Ramos (cell line): ENCODE data around the gene CDC42BPA.
"Not testable (repeated sequence)": the region's sequence is repeated elsewhere in the genome, so short reads cannot be mapped to it uniquely, and the experiment has no call there.

Experiments used
- in situ Hi-C: fragments of 300-500 bp; cut with MboI; formaldehyde crosslinking; loops from one replicate; pipeline ENCODE4 v1.14.3; 2022; ENCODE audit warnings: low sequenced_read_pairs; ENCODE audit not compliant: unreplicated experiment

CDC42BPA gene

DNA sequence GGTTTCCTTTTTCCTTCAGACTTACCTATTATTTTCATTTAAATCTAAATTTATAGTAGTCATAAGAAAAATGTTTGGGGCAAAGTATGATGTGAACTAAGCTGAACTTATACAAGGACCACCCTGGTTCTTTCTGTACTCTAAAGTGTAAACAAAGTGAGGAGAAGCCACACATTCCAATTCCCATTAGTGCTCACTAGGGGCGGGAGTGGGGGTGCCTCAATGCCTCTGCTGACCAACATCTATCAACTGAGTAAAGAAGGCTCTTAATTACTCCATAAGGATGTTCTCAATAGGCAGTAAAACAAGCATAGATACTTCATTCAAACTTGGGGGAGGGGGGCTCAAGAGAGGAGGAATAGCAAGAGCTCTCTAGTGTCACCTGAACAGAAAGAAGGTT, 151.7 kb downstream of the CDC42BPA start:
- in situ Hi-C loops: no loop called here

DNA sequence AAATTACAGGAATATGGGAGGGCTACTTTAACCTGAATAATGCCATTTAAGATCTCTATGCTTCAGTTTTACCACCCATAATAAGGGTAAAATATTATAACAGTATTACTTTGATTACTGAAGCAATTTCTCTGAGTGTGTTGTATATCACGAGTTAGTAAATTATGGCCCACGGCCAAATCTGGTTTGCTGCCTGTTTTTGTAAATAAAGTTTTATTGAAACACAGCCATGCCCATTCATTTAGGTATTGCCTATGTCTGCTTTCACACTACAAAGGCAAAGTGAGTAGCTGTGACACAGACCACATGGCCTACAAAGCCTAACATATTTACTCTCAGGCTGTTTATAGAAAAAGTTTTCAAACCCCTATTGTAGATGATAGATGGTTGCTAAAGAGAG, 156.8 kb downstream of the CDC42BPA start:
- in situ Hi-C loops: no loop called here

DNA sequence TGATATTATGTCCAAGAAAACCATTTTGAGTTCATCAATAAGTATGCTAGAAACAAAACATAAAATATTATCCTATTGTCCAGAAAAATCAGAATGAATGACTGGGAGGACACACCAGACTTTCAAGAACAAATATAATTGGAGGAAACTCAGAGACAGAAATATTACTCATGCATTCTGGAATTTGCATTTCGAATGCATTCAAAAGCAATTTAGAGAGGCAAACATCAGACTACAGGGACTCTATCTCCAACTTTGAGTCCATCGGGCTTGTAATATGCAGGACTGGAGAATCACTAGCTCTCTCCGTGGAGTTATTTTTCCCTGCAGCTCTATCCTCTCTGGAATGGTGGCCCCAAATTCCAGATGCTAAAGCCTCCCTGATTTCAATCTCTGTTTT, 161.8 kb downstream of the CDC42BPA start:
- in situ Hi-C loops: no loop called here

- in situ Hi-C loops: no loop called here
Observed at GRCh38 chr1:227155688-227156087, 162.6 kb downstream of the CDC42BPA start.

DNA sequence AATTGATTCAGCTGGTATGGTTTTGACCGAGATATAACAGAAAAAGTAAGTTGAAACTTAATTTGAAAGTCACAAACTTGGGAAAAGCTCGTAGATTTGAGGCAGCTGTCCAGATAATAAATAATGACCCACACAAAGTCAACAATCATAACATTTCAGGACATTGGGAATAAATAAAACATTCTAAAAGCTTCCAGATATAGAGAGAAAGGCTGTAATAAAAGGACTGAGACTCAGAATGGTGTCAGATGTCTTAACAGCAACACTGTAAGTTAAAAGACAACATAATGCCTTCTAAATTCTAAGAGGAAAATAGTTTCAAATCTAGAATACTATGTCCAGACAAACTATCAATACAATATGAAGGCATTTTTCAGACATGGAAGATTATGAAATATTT, 163.3 kb downstream of the CDC42BPA start:
- in situ Hi-C loops: no loop called here

- in situ Hi-C loops: no loop called here
Observed at GRCh38 chr1:227152525-227152924, 165.8 kb downstream of the CDC42BPA start.

- in situ Hi-C loops: no loop called here
Observed at GRCh38 chr1:227140376-227140775, 177.9 kb downstream of the CDC42BPA start.

DNA sequence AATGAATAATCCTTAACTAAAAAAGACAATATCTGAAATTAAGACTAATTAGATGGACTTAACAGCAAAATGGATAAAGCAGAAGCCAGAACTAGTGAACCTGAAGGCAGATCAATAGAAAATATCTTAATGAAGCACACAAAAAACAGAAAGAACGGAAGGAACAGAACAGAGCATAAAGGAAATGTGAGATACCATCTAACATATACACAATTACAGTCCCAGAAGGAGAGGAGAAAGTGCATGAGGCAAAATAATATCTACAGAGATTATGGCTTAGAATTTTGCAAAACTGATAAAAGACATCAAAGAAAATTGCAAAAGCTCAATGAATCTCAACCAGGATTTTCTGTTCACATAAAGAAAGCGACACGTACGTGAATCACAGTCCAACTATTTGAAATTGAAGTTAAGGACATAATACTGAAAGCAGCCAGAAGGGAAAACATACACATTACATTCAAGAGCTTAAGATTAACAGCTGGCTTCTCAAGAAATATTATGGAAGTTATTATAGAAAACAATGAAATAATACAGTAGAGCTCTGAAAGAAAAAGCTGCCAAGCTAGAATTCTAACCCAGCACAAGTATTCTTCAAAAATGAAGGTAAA, 182.0 kb downstream of the CDC42BPA start:
- in situ Hi-C loops: no loop called here

- in situ Hi-C loops: no loop called here
Observed at GRCh38 chr1:227134686-227135314, 183.5 kb downstream of the CDC42BPA start.

GRCh38 chr1:227132695-227133094, 185.6 kb downstream of the CDC42BPA start:
- in situ Hi-C loops: not testable (repeated sequence)

DNA sequence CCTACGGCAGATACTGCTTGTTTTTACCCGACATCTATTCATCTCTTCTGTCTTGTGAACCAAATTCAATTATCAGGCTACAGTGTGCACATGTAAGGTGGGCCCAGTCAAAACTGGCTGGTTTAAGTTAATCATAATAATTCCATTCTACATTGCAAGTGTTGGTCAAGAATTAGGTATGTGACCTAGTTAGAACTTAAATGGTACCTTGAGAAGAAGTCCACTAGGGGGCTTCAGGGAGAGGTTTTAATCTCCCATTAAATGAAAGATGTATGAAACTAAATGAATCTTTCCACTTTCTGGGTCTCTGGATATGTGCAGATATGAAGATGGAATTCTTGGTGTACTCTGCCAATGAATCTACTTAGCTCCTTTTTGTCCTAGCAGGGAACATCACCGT, 187.1 kb downstream of the CDC42BPA start:
- in situ Hi-C loops: no loop called here

GRCh38 chr1:227127891-227128290, 190.4 kb downstream of the CDC42BPA start:
- in situ Hi-C loops: no loop called here

DNA sequence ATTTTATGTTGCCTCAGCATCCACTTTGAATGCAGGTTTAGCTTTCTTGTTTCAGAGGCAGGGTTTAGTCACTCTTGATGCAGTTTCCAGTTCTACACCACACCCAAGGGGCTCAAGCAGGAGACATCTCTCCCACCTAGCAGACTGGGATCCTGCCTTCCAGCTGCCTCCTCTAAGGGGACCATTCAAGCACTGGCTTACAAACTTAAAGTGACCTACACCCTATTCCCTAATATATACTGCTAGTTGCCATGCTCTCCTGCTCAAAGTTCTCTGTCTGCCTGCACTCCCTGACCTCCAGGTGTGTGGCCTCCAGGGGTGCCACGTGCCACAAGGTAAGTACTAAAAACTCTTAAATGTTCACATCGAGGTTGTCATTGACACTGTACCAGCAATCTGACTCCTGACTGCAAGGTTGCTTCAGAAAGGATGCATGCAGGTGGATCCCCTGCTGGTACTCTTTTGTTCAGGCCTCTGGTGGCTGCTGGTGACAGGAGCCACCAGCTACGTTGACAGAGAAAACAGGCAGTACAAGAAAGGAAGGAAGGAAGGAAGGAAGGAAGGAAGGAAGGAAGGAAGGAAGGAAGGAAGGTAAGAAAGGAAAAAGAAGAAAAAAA, 192.3 kb downstream of the CDC42BPA start:
- in situ Hi-C loops: no loop called here

DNA sequence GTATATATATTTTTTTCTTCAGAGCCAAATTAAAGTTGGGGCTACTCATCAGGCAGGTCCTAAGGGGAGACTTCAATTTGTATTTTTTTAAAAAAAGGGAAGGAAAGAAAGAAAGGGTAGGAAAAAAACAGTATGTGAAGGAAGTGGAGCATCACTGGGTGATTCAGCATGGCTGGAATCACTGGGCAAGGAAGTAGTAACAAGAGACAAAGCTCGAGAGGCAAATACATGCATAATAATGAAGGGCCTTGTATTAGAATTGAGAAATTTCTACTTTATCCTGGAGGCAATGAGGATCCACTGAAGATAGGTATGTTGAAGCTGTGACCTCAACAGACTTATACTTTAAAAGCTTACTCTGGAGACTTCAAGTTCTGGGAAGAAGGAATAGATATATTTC, 193.8 kb downstream of the CDC42BPA start:
- in situ Hi-C loops: no loop called here

DNA sequence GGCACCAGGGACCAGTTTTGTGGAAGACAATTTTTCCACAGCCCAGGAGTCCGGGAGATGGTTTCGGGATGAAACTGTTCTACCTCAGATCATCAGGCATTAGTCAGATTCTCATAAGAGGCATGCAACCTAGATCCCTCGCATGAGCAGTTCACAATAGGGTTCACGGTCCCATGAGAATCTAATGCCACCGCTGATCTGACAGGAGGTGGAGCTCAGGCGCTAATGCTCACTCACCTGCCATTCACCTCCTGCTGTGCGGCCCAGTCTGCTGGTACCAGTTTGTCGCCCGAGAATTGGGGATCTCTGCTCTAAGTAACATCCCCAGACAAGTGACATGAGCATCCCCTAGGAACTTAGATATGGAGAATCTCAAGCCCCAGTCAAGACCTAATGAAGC, 197.5 kb downstream of the CDC42BPA start:
- in situ Hi-C loops: no loop called here

- in situ Hi-C loops: no loop called here
Observed at GRCh38 chr1:227112538-227112937, 205.8 kb downstream of the CDC42BPA start.

DNA sequence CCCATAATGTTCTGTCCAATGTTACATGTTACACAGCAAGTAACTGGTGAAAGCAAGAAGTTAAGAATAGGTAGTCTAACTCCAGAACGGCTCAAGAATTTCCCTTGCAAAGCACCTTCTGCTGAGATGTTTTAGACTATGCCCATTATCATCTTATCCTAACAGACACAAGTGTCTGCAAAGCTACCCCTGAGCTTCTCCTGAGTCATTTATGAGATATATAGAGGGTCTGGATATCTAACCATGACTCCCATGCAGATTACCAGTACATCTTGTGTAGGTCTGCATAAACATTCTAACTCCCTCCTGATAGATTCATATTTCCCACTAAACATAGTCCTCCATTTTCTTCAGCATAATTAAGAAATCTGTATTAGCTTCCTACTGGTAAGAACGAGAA, 206.5 kb downstream of the CDC42BPA start:
- in situ Hi-C loops: no loop called here

- in situ Hi-C loops: not testable (repeated sequence)
Observed at GRCh38 chr1:227105291-227105690, 213.0 kb downstream of the CDC42BPA start.

- in situ Hi-C loops: no loop called here
Observed at GRCh38 chr1:227102056-227102455, 216.2 kb downstream of the CDC42BPA start.

GRCh38 chr1:227094249-227094966, 223.9 kb downstream of the CDC42BPA start:
- in situ Hi-C loops: no loop called here

DNA sequence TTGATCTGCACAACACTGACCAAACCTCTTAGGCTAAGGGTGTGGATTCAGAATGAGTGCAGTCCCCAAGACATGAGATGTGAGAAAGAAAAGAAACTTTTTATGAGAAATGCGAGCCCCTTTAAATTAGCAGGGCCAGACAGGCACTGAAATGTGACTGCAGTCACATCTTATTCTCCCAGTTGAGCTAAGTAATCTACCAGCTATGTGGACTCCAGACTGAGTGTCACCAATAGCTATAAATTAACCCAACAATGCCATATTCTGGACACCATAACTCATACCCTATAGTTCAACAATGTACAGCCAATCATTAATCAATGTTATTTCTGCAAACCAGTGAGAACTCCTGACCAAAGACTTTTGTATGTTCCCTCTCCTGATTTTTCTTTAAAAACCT, 225.0 kb downstream of the CDC42BPA start:
- in situ Hi-C loops: no loop called here
